ENCODE measurements around the gene ABCC5.

- TF ChIP-seq POLR2AphosphoS5 (IDR thresholded peaks at IDR 0.05; ENCODE audit: low read depth, low read length), result no peak
- no peak for TF ChIP-seq POLR2A (IDR thresholded peaks at IDR 0.05; ENCODE audit: low read depth, low read length)
- no peak for TF ChIP-seq TAF1 (IDR thresholded peaks at IDR 0.05; ENCODE audit: low read depth, low read length)
These were observed 105.7 kb downstream of the ABCC5 start for GRCh38 chr3:183911763-183912506.
